ENCODE measurements around the gene CDC45. TPM values are rescaled to one million over a fixed set of nuclear protein-coding genes. Genes with fewer than 3 reads are reported as not detected.

Gene CDC45
- total and polyA plus RNA-seq, 2 of the 13 experiments (the other 11 are each of a cell fraction or from before 2014, with no cell fraction given) = 14.4 to 36.3 TPM

GRCh38 chr22:19543970-19544708 is 64.4 kb downstream of the CDC45 start (continued):
- TF ChIP-seq ZSCAN9 (CRISPR knock-in tag; IDR thresholded peaks at IDR 0.05; ENCODE audit: borderline replicate concordance) (peak; percentile 60; the same call in 1 of the 2 replicates), ZNF768 (CRISPR knock-in tag; IDR thresholded peaks at IDR 0.05) (no peak; the same call in 1 of the 2 replicates), ZNF766 (CRISPR knock-in tag; IDR thresholded peaks at IDR 0.05; ENCODE audit: borderline replicate concordance) (peak; percentile 64; the same call in 1 of the 2 replicates), TFDP1 (CRISPR knock-in tag; IDR thresholded peaks at IDR 0.05; ENCODE audit: borderline replicate concordance) (peak; percentile 30; the same call in 1 of the 2 replicates), ZNF609 (CRISPR knock-in tag; IDR thresholded peaks at IDR 0.05; ENCODE audit: borderline replicate concordance) (0 out of 2 replicates have a peak, but pooled peaks have one; percentile 33), TBX3 (IDR thresholded peaks at IDR 0.05; ENCODE audit: borderline replicate concordance) (no peak), NFKBIZ (CRISPR knock-in tag; IDR thresholded peaks at IDR 0.05) (no peak), ZNF468 (CRISPR knock-in tag; IDR thresholded peaks at IDR 0.05) (no peak), CHD4 (IDR thresholded peaks at IDR 0.05; ENCODE audit: borderline replicate concordance, low read length) (no peak), ZBTB49 (CRISPR knock-in tag; IDR thresholded peaks at IDR 0.05; ENCODE audit: borderline replicate concordance) (no peak), AFF4 (CRISPR knock-in tag; IDR thresholded peaks at IDR 0.05) (no peak), SOX5 (CRISPR knock-in tag; IDR thresholded peaks at IDR 0.05; ENCODE audit: borderline replicate concordance) (peak; percentile 65), NCOA2 (CRISPR knock-in tag; IDR thresholded peaks at IDR 0.05) (peak; percentile 49; the same call in 1 of the 2 replicates), ZNF451 (CRISPR knock-in tag; IDR thresholded peaks at IDR 0.05) (0 out of 2 replicates have a peak, but pooled peaks have one; percentile 38), REL (CRISPR knock-in tag; conservative IDR thresholded peaks at IDR 0.05) (no peak), IRF2 (CRISPR knock-in tag; IDR thresholded peaks at IDR 0.05) (no peak), MLLT10 (CRISPR knock-in tag; IDR thresholded peaks at IDR 0.05) (no peak)

All from HepG2 (cell line).